Mammary epithelial cell (primary cell): Measurements from ENCODE around the gene COLEC12.

Source experiments
- CTCF ChIP-seq, 2 donors: IDR thresholded peaks in 1 of 2; conservative IDR thresholded peaks in 1 of 2; 2 replicates each; pipeline ENCODE4 v1.5.1; 2011 to 2012; ENCODE audit warnings: inconsistent platforms in 2 of 2, low read length in 2 of 2, mild to moderate bottlenecking in 2 of 2, control low read depth in 1 of 2, low read depth in 1 of 2; ENCODE audit not compliant: insufficient read depth in 1 of 2; ENCODE audit errors: extremely low read depth in 1 of 2
- EZH2 ChIP-seq: IDR thresholded peaks from 2 replicates; pipeline ENCODE4 v1.6.1; 2012; ENCODE audit warnings: low read length, inconsistent platforms, borderline replicate concordance

GRCh38 chr18:506801-507200, 6.3 kb upstream of the COLEC12 start:
- TF ChIP-seq CTCF (conservative IDR thresholded peaks at IDR 0.05 in 1 of 2, IDR thresholded peaks at IDR 0.05 in 1 of 2; ENCODE audit: extremely low read depth in 1 of 2, insufficient read depth in 1 of 2, low read depth in 1 of 2, low read length in 2 of 2): no peak
- no peak for TF ChIP-seq EZH2
